NCI-H460 (cell line): ENCODE measurements around the gene HPS4. TPM values are rescaled to one million over a fixed set of nuclear protein-coding genes. Genes with fewer than 3 reads are reported as not detected.
"Not testable (repeated sequence)": the region's sequence is repeated elsewhere in the genome, so short reads cannot be mapped to it uniquely, and the experiment has no call there.

Experiments
- DNase-seq: peaks from one replicate; pipeline ENCODE4 v3.0.0-alpha.2; 2016; ENCODE audit warnings: low read depth; ENCODE audit errors: extremely low read depth
- total RNA-seq: library from RNA; depleted of rRNA; stranded (reverse); fragments of >200 nt; shearing (Covaris generic); gene quantifications from 2 replicates; pipeline ENCODE4 v1.2.3, GENCODE V29; 2014; rRNA removed

The HPS4 gene
- total RNA-seq, 1 experiment from 2014 or later, result 28.5 TPM

DNA sequence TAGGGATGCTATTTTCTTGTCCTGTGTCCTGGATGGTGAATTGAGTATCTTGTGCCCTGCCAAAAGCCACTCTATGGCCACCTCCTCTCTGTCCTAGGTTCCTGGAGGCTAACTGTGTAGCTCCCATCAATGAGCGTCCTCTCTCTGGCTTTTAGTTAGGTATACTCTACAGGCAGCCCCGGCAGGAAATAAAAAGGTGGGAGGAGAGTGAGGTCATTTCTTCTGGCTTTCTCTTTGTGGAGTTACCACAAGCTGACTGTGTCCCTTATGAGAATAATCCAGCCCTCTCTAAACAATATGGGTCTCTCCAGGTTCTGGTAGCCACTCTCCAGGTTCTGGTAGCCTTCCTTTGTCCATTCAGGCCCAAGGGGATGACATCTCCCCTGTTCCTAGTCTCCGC, 66.2 kb downstream of the HPS4 start:
- DNase-seq, result no peak

DNA sequence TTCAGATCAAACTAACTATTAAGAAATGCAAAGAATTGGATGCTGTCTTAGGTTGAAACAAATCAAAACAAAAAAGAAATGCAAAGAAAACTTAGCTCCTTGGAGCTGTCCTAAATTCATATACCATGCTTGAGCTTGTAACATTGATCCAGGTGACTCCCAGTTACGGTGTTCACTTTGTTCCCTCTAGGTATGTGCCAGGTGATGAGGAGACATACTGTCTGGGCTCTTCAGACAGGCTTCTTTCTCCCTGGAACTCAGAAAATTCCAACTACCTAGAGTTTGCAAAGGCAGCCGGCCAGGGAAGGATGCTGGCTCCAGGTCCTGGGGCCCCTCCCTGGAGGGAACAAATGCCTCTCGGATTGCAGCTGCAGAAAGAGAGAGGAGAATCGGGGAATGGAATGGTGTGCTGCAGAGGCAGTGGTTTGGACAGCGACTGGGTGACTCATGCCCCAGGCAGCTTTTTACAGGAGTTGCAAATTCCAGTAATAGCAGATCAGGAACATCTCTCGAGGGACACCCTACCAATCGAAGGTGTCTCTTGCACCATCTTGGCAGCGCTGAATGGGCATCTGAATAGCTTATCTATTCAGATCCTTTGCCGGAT, 66.8 kb downstream of the HPS4 start:
- DNase-seq, result no peak

DNA sequence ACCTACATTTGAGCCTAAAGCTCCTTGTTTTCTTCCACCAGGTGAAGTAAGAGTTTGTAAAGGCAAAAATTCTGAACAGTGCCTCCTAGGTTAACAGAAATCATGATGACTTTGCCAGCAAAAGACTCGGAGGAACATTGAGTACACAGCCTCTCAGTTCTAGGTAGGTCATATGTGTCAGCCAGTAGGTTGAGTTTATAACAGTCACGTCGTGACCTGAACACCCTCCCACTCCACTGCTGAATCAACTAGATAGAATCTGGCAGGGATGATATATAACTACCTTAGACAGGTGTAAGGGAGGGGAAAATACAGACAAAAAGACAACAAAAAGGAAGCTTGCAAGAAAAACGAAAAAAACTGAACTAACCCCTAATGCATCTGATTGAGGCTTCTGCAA, 67.3 kb downstream of the HPS4 start:
- no peak for DNase-seq

DNA sequence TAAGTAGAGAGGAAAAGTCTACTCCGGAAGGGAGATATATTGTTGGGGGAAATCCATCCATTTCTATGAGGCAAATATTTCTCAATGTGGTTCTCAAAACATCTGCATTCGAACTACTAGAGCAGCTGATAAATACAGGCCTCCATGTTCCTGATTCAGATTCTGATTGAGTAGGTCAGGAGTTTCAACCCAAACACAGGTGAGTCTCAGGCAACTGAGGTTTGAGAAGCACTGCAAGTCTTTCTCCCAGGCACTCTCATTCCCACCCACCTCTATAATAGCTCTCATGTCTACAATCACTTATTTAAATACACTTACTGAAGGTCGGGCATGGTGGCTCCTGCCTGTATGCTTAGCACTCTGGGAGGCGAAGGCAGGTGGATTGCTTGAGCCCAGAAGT, 69.2 kb downstream of the HPS4 start:
- no peak for DNase-seq

DNA sequence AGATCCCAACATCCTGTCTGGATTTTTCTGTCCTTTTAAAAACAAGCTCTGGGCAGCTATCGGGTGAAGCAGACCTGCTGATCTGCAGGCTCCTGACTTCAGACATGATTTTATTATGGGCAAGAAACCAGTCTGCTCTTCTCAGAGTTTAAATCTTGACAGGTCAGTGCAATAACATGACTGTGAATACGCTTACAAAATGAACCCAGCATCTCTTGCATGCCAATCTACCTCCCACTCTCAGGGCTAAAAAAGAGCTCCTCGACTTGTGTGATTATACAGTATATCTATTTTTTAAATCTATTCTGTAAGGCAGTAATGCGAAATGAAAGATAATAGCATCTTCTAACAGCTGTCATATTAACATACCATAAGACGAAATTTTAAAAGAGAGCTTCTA, 73.2 kb downstream of the HPS4 start:
- DNase-seq, result no peak

DNA sequence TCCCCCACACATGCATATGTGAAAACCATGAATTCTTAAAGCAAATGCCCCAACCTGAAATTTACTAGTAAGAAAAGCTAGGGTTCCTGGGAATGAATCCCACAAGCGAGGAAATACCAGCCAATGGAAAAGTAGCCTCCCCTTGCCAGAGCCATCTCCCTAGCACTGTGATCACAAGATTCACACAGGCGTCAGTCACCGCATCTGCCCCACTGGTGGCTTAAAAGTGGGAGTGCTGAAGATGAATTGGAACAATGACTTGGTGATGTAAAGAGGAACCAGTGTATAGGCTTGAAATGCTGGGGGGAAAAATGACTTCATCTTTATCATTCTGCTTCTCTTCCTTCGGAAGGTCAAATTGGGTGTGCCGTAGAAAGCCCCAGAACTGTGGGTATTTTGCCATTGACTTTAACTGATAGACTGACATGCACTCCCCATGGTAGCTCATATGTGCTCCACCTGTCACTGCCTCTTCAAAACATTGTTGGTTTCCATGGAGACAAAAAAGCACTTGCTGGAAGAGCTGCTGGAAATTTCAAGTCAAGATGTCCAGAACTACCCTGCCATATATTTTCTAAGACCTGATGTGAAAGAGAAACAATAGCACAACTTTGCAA, 73.8 kb downstream of the HPS4 start:
- no peak for DNase-seq

DNA sequence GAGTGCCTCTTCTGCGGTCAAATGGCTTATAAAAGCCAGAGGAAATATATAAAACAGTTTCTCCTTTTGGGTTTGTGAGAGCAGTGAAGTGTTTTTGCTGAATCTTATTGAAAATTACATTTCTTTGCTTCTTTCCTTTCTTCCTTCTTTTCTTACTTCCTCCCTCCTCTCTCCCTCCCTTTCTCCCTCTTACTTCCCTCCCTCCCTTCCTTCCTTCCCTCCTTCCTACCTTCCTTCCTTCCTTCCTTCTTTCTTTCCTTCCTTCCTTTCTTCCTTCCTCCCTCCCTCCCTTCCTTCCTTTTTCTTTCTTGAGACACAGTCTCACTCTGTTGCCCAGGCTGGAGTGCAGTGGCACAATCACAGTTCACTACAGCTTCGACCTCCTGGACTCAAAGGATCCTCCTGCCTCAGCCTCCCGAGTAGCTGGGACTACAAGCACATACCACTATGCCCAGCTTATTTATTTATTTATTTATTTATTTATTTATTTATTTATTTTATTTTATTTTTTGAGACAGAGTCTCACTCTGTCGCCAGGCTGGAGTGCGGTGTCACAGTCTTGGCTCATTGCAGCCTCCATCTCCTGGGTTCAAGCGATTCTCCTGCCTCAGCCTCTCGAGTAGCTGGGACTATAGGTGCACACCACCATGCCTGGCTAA, 74.9 kb downstream of the HPS4 start:
- not testable (repeated sequence) for DNase-seq

DNA sequence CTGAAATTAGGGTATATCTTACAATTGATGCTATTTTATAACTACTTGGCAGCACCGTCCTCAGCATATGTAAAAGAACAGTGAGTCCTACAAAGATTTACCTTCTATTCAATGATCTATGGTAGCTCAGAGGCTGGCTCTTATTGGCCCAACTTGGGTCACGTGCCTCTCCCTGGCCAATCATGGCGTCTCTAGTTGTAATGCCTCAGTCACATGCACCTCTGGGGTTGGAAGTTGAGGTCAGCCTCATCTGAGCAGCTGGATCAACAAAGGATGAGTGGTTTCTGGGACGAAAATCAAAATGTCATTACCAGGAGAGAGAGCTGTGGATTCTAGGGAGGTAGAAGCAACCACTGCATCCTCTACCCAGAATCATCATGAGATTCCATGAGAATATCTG, 77.5 kb downstream of the HPS4 start:
- no peak for DNase-seq

DNA sequence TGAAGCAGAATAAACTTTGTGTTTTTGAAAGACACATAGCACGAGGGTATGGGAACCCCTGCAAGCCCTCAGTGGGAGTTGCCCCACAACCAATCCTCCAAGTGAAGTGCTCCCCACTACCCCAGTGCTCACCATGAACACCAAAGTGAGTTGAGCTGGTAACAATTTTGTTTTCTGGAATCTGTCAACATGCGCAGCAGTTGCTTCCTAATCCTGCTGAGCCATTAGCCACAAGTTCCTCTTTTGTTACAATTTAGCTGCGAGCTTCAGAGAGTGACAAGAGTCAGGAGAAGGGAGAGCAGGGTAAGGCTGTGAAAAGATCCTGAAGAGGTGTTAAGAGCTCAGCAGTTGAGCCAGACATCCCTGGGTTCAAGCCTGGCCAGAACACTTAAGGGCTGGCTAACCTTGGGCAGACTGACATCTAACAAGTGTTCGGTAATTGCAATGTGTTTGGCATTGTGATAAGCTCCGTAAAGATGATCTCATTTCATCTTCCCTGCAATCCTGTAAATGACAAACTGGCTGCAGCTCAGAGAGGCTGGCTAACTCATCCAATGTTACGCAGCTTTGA, 78.6 kb downstream of the HPS4 start:
- no peak for DNase-seq

DNA sequence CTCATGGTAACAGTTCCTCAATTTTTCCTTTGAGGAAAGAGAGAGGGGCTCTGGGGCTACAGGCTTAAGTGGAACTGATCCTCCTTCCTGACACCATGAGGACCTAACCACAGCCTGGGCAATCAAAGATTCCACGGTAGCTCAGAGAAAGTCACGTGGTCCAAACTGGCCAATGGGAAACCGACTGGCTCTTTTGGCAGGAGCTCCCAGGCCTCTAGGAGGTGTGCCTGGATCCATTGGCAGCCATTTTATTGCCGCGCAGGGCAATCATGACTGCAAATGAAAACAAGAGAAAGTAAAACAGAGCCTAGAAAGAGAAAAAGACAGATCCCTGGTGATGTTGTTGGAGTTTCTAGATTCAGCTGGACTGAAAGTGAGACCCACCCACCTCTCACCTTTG, 81.9 kb downstream of the HPS4 start:
- no peak for DNase-seq

Other genes with a start within 250 kb of the HPS4 start
- gene ASPHD2, start 54.5 kb downstream of the HPS4 start, total RNA-seq, result 0.49 and 0.77 TPM in 2 replicates
- 20.2 and 20.7 TPM in 2 replicates for gene SRRD, start 94 bp upstream of the HPS4 start, total RNA-seq
- 15.3 and 16.4 TPM in 2 replicates for gene TFIP11, start 28.7 kb upstream of the HPS4 start, total RNA-seq
- gene TPST2, start 106.3 kb upstream of the HPS4 start, total RNA-seq, result 5.8 and 6.7 TPM in 2 replicates
- not detected in 2 replicates for gene CRYBB1, start 134.2 kb upstream of the HPS4 start, total RNA-seq
- gene CRYBA4, start 138.2 kb upstream of the HPS4 start, total RNA-seq, result not detected in 2 replicates
- 0.66 and 0.82 TPM in 2 replicates for gene MIAT, start 173.8 kb upstream of the HPS4 start, total RNA-seq